NT2/D1 (cell line): ENCODE results near the gene ABI2.

Source experiments
- SUZ12 ChIP-seq: IDR thresholded peaks from 2 replicates; pipeline ENCODE4 v1.6.1; 2011; ENCODE audit not compliant: insufficient read length, insufficient read depth; ENCODE audit errors: extremely low read depth
- YY1 ChIP-seq: IDR thresholded peaks from 2 replicates; pipeline ENCODE4 v1.6.1; 2011; ENCODE audit not compliant: insufficient read length, insufficient read depth
- ZNF274 ChIP-seq: IDR thresholded peaks from 2 replicates; pipeline ENCODE4 v1.6.1; 2011; ENCODE audit warnings: mild to moderate bottlenecking, low read depth, low read length

GRCh38 chr2:203446071-203446481 is 117.9 kb downstream of the ABI2 start:
- TF ChIP-seq YY1 (no peak), ZNF274 (no peak), SUZ12 (no peak)
